GM12801 (cell line): ENCODE data around the gene KCNJ1.

Experiments
- CTCF ChIP-seq: IDR thresholded peaks from one replicate; pipeline ENCODE4 v1.5.1; 2011; ENCODE audit warnings: control low read depth; ENCODE audit not compliant: insufficient read length; ENCODE audit errors: extremely low read depth

Gene KCNJ1

GRCh38 chr11:128905345-128906184 is 38.5 kb upstream of the KCNJ1 start:
- TF ChIP-seq CTCF = no peak

GRCh38 chr11:128904656-128905344 is 37.7 kb upstream of the KCNJ1 start:
- no peak for TF ChIP-seq CTCF

DNA sequence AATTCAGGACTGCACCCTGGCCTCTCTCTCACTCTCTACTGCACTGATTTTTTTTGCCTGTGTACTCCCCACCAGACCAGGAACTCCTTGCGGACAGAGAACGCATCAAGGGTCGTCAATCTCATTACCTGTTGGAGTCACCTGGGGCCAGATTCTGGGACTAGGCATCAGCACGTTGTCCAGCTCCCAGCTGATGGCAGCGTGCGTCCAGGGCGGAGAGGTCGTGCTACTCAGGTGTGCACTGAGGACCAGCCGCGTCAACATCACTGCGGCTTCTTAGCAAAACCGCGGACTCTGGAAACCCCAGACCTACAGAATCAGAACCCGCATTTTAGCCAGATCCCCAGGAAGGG is 37.2 kb upstream of the KCNJ1 start:
- no peak for TF ChIP-seq CTCF

GRCh38 chr11:128903248-128904061 is 36.4 kb upstream of the KCNJ1 start:
- TF ChIP-seq CTCF = no peak

DNA sequence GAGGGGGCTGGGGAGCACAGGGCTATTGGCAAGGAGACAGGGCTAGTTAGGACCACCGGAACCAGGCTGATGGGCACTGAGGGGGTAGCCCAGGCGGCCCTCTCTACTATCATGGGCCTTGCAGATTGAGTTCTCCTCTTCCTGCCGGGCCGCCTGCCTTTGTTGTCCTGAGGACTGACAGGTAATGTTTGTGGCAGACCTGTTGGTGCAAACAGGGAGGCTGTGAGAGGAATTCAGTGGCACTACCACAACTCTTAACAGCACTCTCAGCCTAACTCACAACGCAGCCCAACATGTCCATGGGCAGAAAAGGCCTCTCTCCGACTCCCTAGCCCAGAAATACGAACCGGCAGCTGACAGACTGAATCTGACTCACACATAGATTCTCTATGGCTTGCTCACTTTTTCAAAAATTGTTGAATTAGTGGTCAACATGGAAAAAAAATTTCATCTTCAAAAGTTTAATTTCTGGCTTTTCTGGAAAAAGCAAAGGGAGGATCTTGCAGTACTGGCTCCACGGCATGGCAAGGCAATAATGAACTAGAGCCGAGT is 35.5 kb upstream of the KCNJ1 start:
- TF ChIP-seq CTCF = no peak

DNA sequence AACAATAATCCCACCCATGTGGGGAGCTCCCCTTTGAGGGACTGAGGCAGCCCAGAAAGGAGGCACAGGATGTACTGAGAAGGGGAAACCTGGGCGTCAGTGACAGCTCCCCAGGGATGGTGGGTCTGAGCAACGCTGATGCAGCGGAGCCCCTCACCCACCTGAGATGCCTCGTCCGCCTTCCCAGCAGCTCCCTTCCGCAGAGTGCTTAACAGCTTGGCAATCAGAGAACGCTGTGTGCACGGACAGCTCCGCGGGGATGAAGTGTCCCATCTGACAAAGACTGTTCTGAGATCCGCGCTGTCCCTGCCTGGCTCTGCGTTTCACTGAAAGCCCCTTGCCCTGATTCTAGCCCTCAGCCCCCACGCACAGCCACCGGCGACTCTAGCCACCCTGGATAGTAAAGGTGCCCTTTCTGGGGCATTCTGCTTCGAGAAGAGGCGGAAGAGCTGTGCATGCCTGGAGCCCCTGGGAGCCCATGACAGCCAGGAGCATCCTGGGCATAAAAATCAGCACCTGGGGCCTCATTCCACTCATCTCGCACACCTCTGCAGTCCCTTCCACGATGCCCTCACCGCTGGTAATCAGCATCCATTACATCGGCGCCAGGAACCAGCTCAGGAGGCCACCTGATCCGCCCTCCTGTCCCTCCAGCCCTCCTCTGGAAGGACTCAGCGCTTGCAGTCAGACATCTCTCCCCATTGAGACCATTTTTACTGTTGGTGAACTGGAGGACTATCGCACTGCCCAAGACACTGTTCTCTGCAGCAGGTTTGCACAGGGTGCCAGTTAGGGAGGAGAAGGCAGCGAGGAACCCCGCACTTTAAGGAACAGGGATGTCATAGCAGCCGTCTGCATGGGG is 34.8 kb upstream of the KCNJ1 start:
- no peak for TF ChIP-seq CTCF
